Glutamatergic neuron (in vitro differentiated cells): ENCODE results near the gene SLC26A4. TPM values are rescaled to one million over a fixed set of nuclear protein-coding genes. Genes with fewer than 3 reads are reported as not detected.
"Not testable (repeated sequence)": the region's sequence is repeated elsewhere in the genome, so short reads cannot be mapped to it uniquely, and the experiment has no call there.

Source experiments
- DNase-seq: peaks from one replicate; pipeline ENCODE4 v3.0.0; 2022
- H3K27ac Mint-ChIP-seq: one replicate; pipeline ENCODE4 v1.8.0; 2020; ENCODE audit warnings: mild to moderate bottlenecking, mixed read lengths, inconsistent platforms; ENCODE audit not compliant: unreplicated experiment
- H3K27me3 Mint-ChIP-seq: one replicate; pipeline ENCODE4 v1.8.0; 2020; ENCODE audit warnings: mild to moderate bottlenecking, moderate library complexity, mixed read lengths, inconsistent platforms; ENCODE audit not compliant: unreplicated experiment
- H3K36me3 Mint-ChIP-seq: one replicate; pipeline ENCODE4 v1.8.0; 2020; ENCODE audit warnings: mild to moderate bottlenecking, mixed read lengths, inconsistent platforms; ENCODE audit not compliant: unreplicated experiment
- H3K4me1 Mint-ChIP-seq: one replicate; pipeline ENCODE4 v1.8.0; 2020; ENCODE audit warnings: mild to moderate bottlenecking, low read depth, mixed read lengths, inconsistent platforms; ENCODE audit not compliant: unreplicated experiment
- H3K4me3 Mint-ChIP-seq: one replicate; pipeline ENCODE4 v1.8.0; 2020; ENCODE audit warnings: mild to moderate bottlenecking, mixed read lengths, inconsistent platforms; ENCODE audit not compliant: unreplicated experiment
- H3K9me3 Mint-ChIP-seq: one replicate; pipeline ENCODE4 v1.8.0; 2020; ENCODE audit warnings: mild to moderate bottlenecking, moderate library complexity, mixed read lengths, inconsistent platforms; ENCODE audit not compliant: unreplicated experiment
- CTCF ChIP-seq: fragments of 200-600 bp; sonication (generic); IDR thresholded peaks from one replicate; pipeline ENCODE4 v1.5.0; 2021; ENCODE audit not compliant: partially characterized antibody, unreplicated experiment
- total RNA-seq: library from RNA; stranded (reverse); fragmentation: NEBNext Ultra II Directional; extraction: Animal tissue kit (Norgen Biotek cat#: 25700); gene quantifications from one replicate; pipeline ENCODE4 v1.2.1, GENCODE V29; 2021; ENCODE audit not compliant: unreplicated experiment

The SLC26A4 gene
- total RNA-seq, 1 donor from 2014 or later = 0.34 TPM

GRCh38 chr7:107631588-107632491 lies 28.8 kb upstream of the SLC26A4 start:
- peaks cover 4% of the 10 kb centered on the region for H3K27me3 Mint-ChIP-seq
- no peak overlapping the region for H3K27ac Mint-ChIP-seq
- H3K9me3 Mint-ChIP-seq = peaks cover 5% of the 10 kb centered on the region
- no peak for DNase-seq
- no peak overlapping the region for H3K4me3 Mint-ChIP-seq
- no peaks in the 10 kb centered on the region for H3K36me3 Mint-ChIP-seq
- no peak for TF ChIP-seq CTCF
- H3K4me1 Mint-ChIP-seq = peaks cover 12% of the 10 kb centered on the region

- H3K4me1 Mint-ChIP-seq = peaks cover 12% of the 10 kb centered on the region
- H3K36me3 Mint-ChIP-seq = no peaks in the 10 kb centered on the region
- no peak overlapping the region for H3K27ac Mint-ChIP-seq
- no peak for DNase-seq
- peaks cover 4% of the 10 kb centered on the region for H3K27me3 Mint-ChIP-seq
- no peak overlapping the region for H3K4me3 Mint-ChIP-seq
- peaks cover 5% of the 10 kb centered on the region for H3K9me3 Mint-ChIP-seq
- no peak for TF ChIP-seq CTCF
Observed at GRCh38 chr7:107632492-107632865, 28.1 kb upstream of the SLC26A4 start.

- no peak for TF ChIP-seq CTCF
- Mint-ChIP-seq H3K27ac (no peak overlapping the region), H3K4me1 (peaks cover 14% of the 10 kb centered on the region), H3K36me3 (no peaks in the 10 kb centered on the region), H3K27me3 (peaks cover 2% of the 10 kb centered on the region), H3K4me3 (no peak overlapping the region), H3K9me3 (peaks cover 3% of the 10 kb centered on the region)
- DNase-seq = no peak
Observed at GRCh38 chr7:107638594-107638993, 22.0 kb upstream of the SLC26A4 start.

- not testable (repeated sequence) for H3K9me3 Mint-ChIP-seq, DNase-seq, H3K4me3 Mint-ChIP-seq, H3K36me3 Mint-ChIP-seq, H3K27me3 Mint-ChIP-seq, H3K27ac Mint-ChIP-seq
- peaks cover 14% of the 10 kb centered on the region for H3K4me1 Mint-ChIP-seq
Observed at GRCh38 chr7:107639070-107639469, 21.6 kb upstream of the SLC26A4 start.

- Mint-ChIP-seq H3K27ac (peak overlapping the region; percentile 39), H3K4me3 (peak overlapping the region; percentile 30), H3K27me3 (peaks cover 2% of the 10 kb centered on the region), H3K4me1 (peaks cover 9% of the 10 kb centered on the region), H3K36me3 (no peaks in the 10 kb centered on the region), H3K9me3 (peaks cover 1% of the 10 kb centered on the region)
- no peak for TF ChIP-seq CTCF
- DNase-seq = no peak
Observed at GRCh38 chr7:107641676-107642075, 19.0 kb upstream of the SLC26A4 start.
